HFFc6 (cell line): ENCODE results near the gene MYL10. TPM values are rescaled to one million over a fixed set of nuclear protein-coding genes. Genes with fewer than 3 reads are reported as not detected.

ENCODE experiments used
- DNase-seq: peaks from one replicate; pipeline ENCODE4 v3.0.0-alpha.2; 2018
- H3K27ac Mint-ChIP-seq: 2 replicates; pipeline ENCODE4 v1.8.0; 2020; ENCODE audit warnings: mild to moderate bottlenecking, mixed read lengths
- H3K27me3 Mint-ChIP-seq: 2 replicates; pipeline ENCODE4 v1.8.0; 2021; ENCODE audit warnings: mild to moderate bottlenecking, moderate library complexity, mixed read lengths; ENCODE audit not compliant: insufficient read depth
- H3K36me3 Mint-ChIP-seq: 2 replicates; pipeline ENCODE4 v1.8.0; 2021; ENCODE audit warnings: low read depth, mixed read lengths
- H3K4me1 Mint-ChIP-seq: 2 replicates; pipeline ENCODE4 v1.8.0; 2020; ENCODE audit warnings: low read depth, mixed read lengths
- H3K4me3 Mint-ChIP-seq: 2 replicates; pipeline ENCODE4 v1.8.0; 2020; ENCODE audit warnings: mild to moderate bottlenecking, moderate library complexity, mixed read lengths
- H3K9me3 Mint-ChIP-seq: 2 replicates; pipeline ENCODE4 v1.8.0; 2020; ENCODE audit warnings: mild to moderate bottlenecking, mixed read lengths
- total RNA-seq, 6 experiments: library from RNA; stranded (reverse); fragmentation: NEBNext Ultra II Directional; extraction: Animal tissue kit (Norgen Biotek cat#: 25700); gene quantifications; 2 replicates in 1 of 6; 3 replicates in 5 of 6; pipeline ENCODE4 v1.2.3, GENCODE V29; 2021
- TF ChIP-seq, protein P1 (sequence below): fragments of 200-600 bp; sonication (generic); IDR thresholded peaks from 2 replicates; pipeline ENCODE4 v1.5.0; 2021; ENCODE audit warnings: antibody characterized with exemption, mild to moderate bottlenecking

MYL10 gene
- total RNA-seq, 6 experiments from 2014 or later: not detected

DNA sequence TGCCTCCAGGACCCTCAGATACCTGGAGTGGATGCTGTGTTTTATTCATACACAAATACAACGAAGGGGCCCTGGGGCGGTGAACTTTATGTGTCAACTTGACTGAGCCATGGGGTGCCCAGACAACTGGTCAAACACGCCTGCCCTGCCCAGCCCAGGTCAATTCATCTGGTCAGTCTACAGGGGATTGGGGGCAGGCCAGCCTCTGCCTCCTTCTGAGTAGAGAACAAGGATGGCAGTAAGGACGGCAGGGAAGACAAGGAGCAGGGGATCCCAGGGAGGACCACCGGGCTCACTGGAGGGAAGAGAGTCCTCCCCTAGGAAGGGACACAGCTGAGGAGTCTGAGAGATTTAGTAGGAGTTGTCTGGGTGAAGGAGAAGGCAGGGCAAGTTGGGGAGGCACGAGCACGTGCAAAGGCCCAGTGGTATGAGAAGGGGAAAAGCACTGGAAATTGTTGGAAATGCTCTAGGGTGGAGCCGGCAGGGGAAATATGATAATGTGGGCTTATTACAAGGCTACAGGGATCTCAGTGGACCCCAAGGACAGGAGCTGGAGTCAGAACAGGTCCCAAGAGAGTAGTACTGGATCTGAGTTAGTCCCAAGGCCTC, 63.4 kb downstream of the MYL10 start:
- H3K36me3 Mint-ChIP-seq: no peaks in the 10 kb centered on the region
- H3K27me3 Mint-ChIP-seq: peaks cover 37% of the 10 kb centered on the region
- H3K4me3 Mint-ChIP-seq: no peak overlapping the region
- H3K9me3 Mint-ChIP-seq: peaks cover 4% of the 10 kb centered on the region; the same call in 1 of the 2 replicates
- TF ChIP-seq, protein P1, sequence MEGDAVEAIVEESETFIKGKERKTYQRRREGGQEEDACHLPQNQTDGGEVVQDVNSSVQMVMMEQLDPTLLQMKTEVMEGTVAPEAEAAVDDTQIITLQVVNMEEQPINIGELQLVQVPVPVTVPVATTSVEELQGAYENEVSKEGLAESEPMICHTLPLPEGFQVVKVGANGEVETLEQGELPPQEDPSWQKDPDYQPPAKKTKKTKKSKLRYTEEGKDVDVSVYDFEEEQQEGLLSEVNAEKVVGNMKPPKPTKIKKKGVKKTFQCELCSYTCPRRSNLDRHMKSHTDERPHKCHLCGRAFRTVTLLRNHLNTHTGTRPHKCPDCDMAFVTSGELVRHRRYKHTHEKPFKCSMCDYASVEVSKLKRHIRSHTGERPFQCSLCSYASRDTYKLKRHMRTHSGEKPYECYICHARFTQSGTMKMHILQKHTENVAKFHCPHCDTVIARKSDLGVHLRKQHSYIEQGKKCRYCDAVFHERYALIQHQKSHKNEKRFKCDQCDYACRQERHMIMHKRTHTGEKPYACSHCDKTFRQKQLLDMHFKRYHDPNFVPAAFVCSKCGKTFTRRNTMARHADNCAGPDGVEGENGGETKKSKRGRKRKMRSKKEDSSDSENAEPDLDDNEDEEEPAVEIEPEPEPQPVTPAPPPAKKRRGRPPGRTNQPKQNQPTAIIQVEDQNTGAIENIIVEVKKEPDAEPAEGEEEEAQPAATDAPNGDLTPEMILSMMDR: no peak
- no peak for DNase-seq
- no peak overlapping the region for H3K27ac Mint-ChIP-seq
- H3K4me1 Mint-ChIP-seq: no peaks in the 10 kb centered on the region; the same call in 1 of the 2 replicates

DNA sequence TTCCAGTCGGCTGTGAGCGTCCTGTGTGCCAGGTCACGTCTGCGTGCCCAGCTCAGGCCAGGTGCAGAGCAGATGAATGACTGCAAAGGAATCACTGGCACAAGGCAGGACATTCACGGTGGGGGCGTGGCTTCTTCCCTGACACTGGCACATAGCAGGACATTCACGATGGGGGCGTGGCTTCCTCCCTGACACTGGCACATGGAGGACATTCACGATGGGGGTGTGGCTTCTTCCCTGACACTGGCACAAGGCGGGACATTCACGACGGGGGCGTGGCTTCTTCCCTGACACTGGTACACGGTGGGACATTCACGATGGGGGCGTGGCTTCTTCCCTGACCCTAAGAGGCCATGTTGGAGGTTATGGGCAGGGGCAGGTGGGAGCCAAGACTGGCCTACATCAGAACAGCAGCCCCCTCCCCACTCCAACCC, 64.3 kb downstream of the MYL10 start:
- H3K4me3 Mint-ChIP-seq: no peak overlapping the region
- TF ChIP-seq, protein P1: no peak
- no peaks in the 10 kb centered on the region; the same call in 1 of the 2 replicates for H3K4me1 Mint-ChIP-seq
- peaks cover 44% of the 10 kb centered on the region for H3K27me3 Mint-ChIP-seq
- peaks cover 3% of the 10 kb centered on the region; the same call in 1 of the 2 replicates for H3K9me3 Mint-ChIP-seq
- DNase-seq: no peak
- no peak overlapping the region for H3K27ac Mint-ChIP-seq
- H3K36me3 Mint-ChIP-seq: no peaks in the 10 kb centered on the region

DNA sequence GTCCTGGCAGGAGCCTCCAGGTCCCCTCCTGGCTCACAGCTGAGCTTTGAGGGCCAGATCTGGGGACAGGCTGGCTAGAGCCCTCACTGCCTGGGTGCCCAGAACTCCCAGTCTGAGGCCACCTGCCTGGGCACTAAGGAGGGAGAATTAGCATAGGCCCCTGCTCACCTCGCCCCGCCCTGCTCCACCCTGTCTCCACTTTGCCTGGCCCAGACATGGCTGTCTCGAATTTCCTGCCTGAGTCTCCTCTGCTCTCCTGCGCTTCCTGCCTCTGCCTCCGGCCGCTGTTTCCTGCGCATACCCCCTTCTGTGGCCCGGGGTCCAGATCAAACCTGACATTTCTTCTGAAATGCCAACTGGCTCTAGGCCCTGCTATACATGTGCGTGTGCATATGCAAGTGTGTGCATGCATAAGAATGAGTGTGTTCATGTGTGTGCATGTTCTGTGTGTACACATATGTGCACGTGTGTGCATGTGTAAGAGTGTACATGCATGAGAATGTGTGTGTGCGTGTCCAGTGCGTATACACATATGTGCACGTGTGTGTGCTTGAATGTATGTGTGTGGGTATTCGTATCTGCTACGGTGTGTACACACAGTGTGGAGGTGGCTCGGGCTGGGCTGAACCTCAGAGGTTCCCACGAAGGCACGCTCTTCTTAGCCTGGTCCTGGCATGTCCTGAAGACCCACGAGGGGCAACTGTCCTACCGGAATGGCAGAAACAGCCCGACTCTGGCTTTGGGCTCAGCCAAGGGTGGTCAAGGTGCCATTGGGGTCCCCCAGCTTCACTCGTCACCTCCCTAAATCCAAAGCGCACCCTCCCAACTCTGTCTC, 64.9 kb downstream of the MYL10 start:
- Mint-ChIP-seq H3K27me3 (peaks cover 44% of the 10 kb centered on the region), H3K27ac (no peak overlapping the region), H3K36me3 (no peaks in the 10 kb centered on the region), H3K4me1 (no peaks in the 10 kb centered on the region; the same call in 1 of the 2 replicates), H3K9me3 (no peaks in the 10 kb centered on the region), H3K4me3 (no peak overlapping the region)
- TF ChIP-seq, protein P1: no peak
- no peak for DNase-seq

Other genes with a start within 250 kb of the MYL10 start
- gene CUX1, start 188.3 kb upstream of the MYL10 start, total RNA-seq: 10 to 100 TPM; 46.9 to 64.2 (median 51.6) TPM